GM12874 (cell line): ENCODE data around the gene KCNAB3.
A peak's percentile ranks its signal among the peaks of the same experiment; 100 is the strongest.

Experiments used
- CTCF ChIP-seq: IDR thresholded peaks from 2 replicates; pipeline ENCODE4 v1.5.1; 2011; ENCODE audit warnings: low read depth, mild to moderate bottlenecking, control low read depth, low read length, moderate library complexity; ENCODE audit not compliant: insufficient read depth

The KCNAB3 gene

GRCh38 chr17:7887038-7887481, 42.6 kb downstream of the KCNAB3 start:
- no peak for TF ChIP-seq CTCF

GRCh38 chr17:7886227-7887037, 43.2 kb downstream of the KCNAB3 start:
- TF ChIP-seq CTCF = 0 out of 2 replicates have a peak, but pooled peaks have one; percentile 16

GRCh38 chr17:7885367-7886226, 44.1 kb downstream of the KCNAB3 start:
- TF ChIP-seq CTCF = no peak

- no peak for TF ChIP-seq CTCF
These were observed 44.9 kb downstream of the KCNAB3 start for GRCh38 chr17:7884581-7885366.

- TF ChIP-seq CTCF = no peak
These were observed 45.8 kb downstream of the KCNAB3 start for GRCh38 chr17:7883781-7884386.

- TF ChIP-seq CTCF = no peak
These were observed 47.0 kb downstream of the KCNAB3 start for GRCh38 chr17:7882629-7883028.
